HepG2 (cell line): Measurements from ENCODE around the gene SCAND1. TPM values are rescaled to one million over a fixed set of nuclear protein-coding genes. Genes with fewer than 3 reads are reported as not detected.

ENCODE experiments used
- AHDC1 ChIP-seq: sonication (generic); formaldehyde crosslinking; IDR thresholded peaks from 2 replicates; pipeline ENCODE4 v1.5.1; 2020; ENCODE audit warnings: mild to moderate bottlenecking, missing genetic modification reagents, borderline replicate concordance
- ATM ChIP-seq: fragments of 450-650 bp; IDR thresholded peaks from 2 replicates; pipeline ENCODE4 v1.7.1; 2017; ENCODE audit warnings: mild to moderate bottlenecking, borderline replicate concordance
- BRCA1 ChIP-seq: sonication (generic); formaldehyde crosslinking; IDR thresholded peaks from 2 replicates; pipeline ENCODE4 v1.4.0; 2020; ENCODE audit warnings: missing genetic modification reagents
- CBX5 ChIP-seq: sonication (generic); formaldehyde crosslinking; IDR thresholded peaks from 2 replicates; pipeline ENCODE4 v1.4.0; 2020; ENCODE audit warnings: missing genetic modification reagents, borderline replicate concordance
- ERF ChIP-seq: IDR thresholded peaks from 2 replicates; pipeline ENCODE4 v1.6.1; 2018; ENCODE audit warnings: missing biosample characterization, missing genetic modification reagents
- JUNB ChIP-seq: sonication (generic); formaldehyde crosslinking; IDR thresholded peaks from 2 replicates; pipeline ENCODE4 v1.8.0; 2022; ENCODE audit warnings: missing genetic modification reagents, mild to moderate bottlenecking, borderline replicate concordance
- RERE ChIP-seq: IDR thresholded peaks from 2 replicates; pipeline ENCODE4 v1.6.1; 2016; ENCODE audit warnings: low read depth, missing genetic modification reagents, missing compliant biosample characterization
- ZNF292 ChIP-seq: sonication (generic); formaldehyde crosslinking; IDR thresholded peaks from 2 replicates; pipeline ENCODE4 v1.8.1; 2022; ENCODE audit warnings: mild to moderate bottlenecking, low read depth, missing genetic modification reagents, borderline replicate concordance
- ZNF607 ChIP-seq: sonication (generic); formaldehyde crosslinking; IDR thresholded peaks from 2 replicates; pipeline ENCODE4 v1.5.1; 2020; ENCODE audit warnings: missing genetic modification reagents, mild to moderate bottlenecking, borderline replicate concordance
- ZSCAN22 ChIP-seq: sonication (generic); formaldehyde crosslinking; IDR thresholded peaks from 2 replicates; pipeline ENCODE4 v1.4.0; 2020; ENCODE audit warnings: mild to moderate bottlenecking, missing genetic modification reagents
- polyA plus RNA-seq, 8 experiments: library from polyadenylated mRNA; depleted of rRNA in 3 of 8; stranded (reverse) in 7 of 8; unstranded in 1 of 8; fragments of >200 nt; fragmentation: Illumina TruSeq in 4 of 8; extraction: Trizol in 4 of 8; gene quantifications; 2 replicates each; pipeline versions ENCODE4 v1.2.1 to v1.2.3, GENCODE V29; 2011 to 2016; ENCODE audit warnings: low read depth in 4 of 8, missing spikeins in 1 of 8, mixed read lengths in 1 of 8; ENCODE audit not compliant: insufficient read depth in 1 of 8
- total RNA-seq, 5 experiments: library from RNA; depleted of rRNA; stranded (reverse); fragments of >200 nt; fragmentation: Illumina TruSeq; extraction: Trizol; gene quantifications; 2 replicates each; pipeline ENCODE4 v1.2.3, GENCODE V29; 2016; ENCODE audit warnings: low read depth in 1 of 5
- TF ChIP-seq, protein P1 (sequence below): sonication (generic); formaldehyde crosslinking; IDR thresholded peaks from 2 replicates; pipeline ENCODE4 v1.4.0; 2020; ENCODE audit warnings: missing genetic modification reagents

Gene SCAND1
- total and polyA plus RNA-seq, 2 of the 13 experiments (the other 11 are each of a cell fraction or from before 2014, with no cell fraction given): 19.3 to 109 TPM

DNA sequence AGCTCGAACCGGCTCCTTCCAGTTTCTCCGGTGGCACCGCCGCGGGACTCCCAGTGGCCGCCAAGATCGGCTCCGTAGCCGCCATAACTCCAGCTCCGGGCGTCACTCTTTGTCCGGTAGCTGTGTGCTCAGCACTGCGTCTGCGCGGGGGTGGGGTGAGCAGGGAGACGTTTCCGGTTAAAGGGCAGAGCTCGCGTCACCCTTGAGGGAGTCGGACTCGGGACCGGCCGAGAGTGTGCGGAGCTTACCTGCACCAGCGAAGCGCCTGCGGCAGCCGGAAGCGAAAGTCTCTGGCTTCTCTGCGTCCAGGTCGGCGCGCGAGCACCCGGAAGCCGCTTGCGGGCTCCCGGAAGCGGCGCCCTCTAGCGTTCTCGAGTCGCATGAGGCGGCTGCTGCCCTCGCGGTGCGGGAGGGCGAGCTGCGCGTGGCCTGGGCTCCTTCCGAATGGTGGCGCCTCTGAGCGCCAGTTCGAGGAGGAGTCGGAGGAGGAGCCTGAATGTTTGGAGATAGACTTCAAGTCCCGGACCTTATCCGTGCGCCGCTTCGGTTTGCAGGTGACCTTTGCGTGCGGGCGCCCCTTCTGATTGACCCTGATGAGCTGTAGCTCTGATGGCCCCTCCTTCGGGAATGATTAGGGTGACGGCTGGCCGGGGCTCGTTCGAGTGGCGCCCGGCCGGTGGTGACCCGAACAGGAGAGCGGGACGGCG is at the start of gene SCAND1 (continued):
- TF ChIP-seq RERE (CRISPR knock-in tag) (peak; percentile 85; the same call in 1 of the 2 replicates), ZSCAN22 (CRISPR knock-in tag) (no peak; the same call in 1 of the 2 replicates), ATM (no peak), BRCA1 (peak; percentile 98), ZNF607 (CRISPR knock-in tag) (peak; percentile 97), CBX5 (peak; percentile 96; the same call in 1 of the 2 replicates), JUNB (CRISPR knock-in tag) (no peak; the same call in 1 of the 2 replicates), AHDC1 (no peak; the same call in 1 of the 2 replicates), ERF (CRISPR knock-in tag) (peak; percentile 99), ZNF292 (CRISPR knock-in tag) (peak; percentile 79)
- TF ChIP-seq, protein P1, sequence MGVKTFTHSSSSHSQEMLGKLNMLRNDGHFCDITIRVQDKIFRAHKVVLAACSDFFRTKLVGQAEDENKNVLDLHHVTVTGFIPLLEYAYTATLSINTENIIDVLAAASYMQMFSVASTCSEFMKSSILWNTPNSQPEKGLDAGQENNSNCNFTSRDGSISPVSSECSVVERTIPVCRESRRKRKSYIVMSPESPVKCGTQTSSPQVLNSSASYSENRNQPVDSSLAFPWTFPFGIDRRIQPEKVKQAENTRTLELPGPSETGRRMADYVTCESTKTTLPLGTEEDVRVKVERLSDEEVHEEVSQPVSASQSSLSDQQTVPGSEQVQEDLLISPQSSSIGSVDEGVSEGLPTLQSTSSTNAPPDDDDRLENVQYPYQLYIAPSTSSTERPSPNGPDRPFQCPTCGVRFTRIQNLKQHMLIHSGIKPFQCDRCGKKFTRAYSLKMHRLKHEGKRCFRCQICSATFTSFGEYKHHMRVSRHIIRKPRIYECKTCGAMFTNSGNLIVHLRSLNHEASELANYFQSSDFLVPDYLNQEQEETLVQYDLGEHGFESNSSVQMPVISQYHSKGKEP: no peak
